ENCODE measurements around the gene RFX7.

RFX7 gene

GRCh38 chr15:56088389-56088788 lies 155.3 kb downstream of the RFX7 start:
- Histone ChIP-seq H3K4me1 (ENCODE audit: control insufficient read depth in 1 of 2, insufficient read depth in 1 of 2, low read depth in 1 of 2, low read length in 1 of 2) (peaks cover 7 to 15% of the 10 kb centered on the region in 2 experiments), H3K27ac (no peak overlapping the region), H3K27me3 (no peaks in the 10 kb centered on the region), H3K4me3 (ENCODE audit: low read depth in 1 of 2, low read length in 1 of 2) (no peak overlapping the region), H3K36me3 (no peaks in the 10 kb centered on the region), H3K9me3 (no peaks in the 10 kb centered on the region)
- TF ChIP-seq, protein P1, sequence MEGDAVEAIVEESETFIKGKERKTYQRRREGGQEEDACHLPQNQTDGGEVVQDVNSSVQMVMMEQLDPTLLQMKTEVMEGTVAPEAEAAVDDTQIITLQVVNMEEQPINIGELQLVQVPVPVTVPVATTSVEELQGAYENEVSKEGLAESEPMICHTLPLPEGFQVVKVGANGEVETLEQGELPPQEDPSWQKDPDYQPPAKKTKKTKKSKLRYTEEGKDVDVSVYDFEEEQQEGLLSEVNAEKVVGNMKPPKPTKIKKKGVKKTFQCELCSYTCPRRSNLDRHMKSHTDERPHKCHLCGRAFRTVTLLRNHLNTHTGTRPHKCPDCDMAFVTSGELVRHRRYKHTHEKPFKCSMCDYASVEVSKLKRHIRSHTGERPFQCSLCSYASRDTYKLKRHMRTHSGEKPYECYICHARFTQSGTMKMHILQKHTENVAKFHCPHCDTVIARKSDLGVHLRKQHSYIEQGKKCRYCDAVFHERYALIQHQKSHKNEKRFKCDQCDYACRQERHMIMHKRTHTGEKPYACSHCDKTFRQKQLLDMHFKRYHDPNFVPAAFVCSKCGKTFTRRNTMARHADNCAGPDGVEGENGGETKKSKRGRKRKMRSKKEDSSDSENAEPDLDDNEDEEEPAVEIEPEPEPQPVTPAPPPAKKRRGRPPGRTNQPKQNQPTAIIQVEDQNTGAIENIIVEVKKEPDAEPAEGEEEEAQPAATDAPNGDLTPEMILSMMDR (IDR thresholded peaks at IDR 0.05): no peak

- H3K36me3 ChIP-seq: no peaks in the 10 kb centered on the region
- peak overlapping the region; percentile 38 for H3K27ac ChIP-seq
- H3K9me3 ChIP-seq: no peaks in the 10 kb centered on the region
- H3K4me1 ChIP-seq (ENCODE audit: control insufficient read depth in 1 of 2, insufficient read depth in 1 of 2, low read depth in 1 of 2, low read length in 1 of 2): peaks cover 7 to 15% of the 10 kb centered on the region in 2 experiments
- H3K4me3 ChIP-seq (ENCODE audit: low read depth in 1 of 2, low read length in 1 of 2): no peak overlapping the region
- TF ChIP-seq, protein P1 (IDR thresholded peaks at IDR 0.05): no peak
- H3K27me3 ChIP-seq: no peaks in the 10 kb centered on the region
Measured at GRCh38 chr15:56086566-56086965, 157.1 kb downstream of the RFX7 start.

- Histone ChIP-seq H3K4me1 (ENCODE audit: control insufficient read depth in 1 of 2, insufficient read depth in 1 of 2, low read depth in 1 of 2, low read length in 1 of 2) (peaks cover 7 to 14% of the 10 kb centered on the region in 2 experiments), H3K27ac (no peak overlapping the region), H3K9me3 (no peaks in the 10 kb centered on the region), H3K36me3 (no peaks in the 10 kb centered on the region), H3K27me3 (no peaks in the 10 kb centered on the region), H3K4me3 (ENCODE audit: low read depth in 1 of 2, low read length in 1 of 2) (no peak overlapping the region)
- TF ChIP-seq, protein P1 (IDR thresholded peaks at IDR 0.05): no peak
Measured at GRCh38 chr15:56082263-56082761, 161.4 kb downstream of the RFX7 start.

DNA sequence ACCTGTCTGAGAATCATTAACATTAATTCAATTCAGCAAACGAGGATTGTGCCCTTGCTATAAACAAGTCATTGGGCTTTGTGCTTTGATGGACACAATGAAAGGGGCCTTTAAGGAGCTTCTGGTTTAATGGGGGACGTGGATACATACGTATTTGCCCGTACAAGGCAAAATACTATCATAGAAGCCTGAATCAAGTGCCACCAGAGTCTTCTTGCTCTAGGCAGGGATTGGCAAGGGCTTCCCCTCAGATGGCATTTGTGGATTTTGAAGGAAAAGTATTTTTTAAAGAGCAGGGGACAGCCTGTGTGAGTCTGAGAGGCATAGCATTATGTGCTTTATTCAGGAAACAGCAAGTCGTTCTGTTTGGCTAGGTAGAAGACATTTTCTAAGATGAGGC lies 166.6 kb downstream of the RFX7 start:
- H3K4me1 ChIP-seq (ENCODE audit: control insufficient read depth in 1 of 2, insufficient read depth in 1 of 2, low read depth in 1 of 2, low read length in 1 of 2): no peaks in the 10 kb centered on the region
- TF ChIP-seq, protein P1 (IDR thresholded peaks at IDR 0.05): no peak
- no peak overlapping the region for H3K27ac ChIP-seq
- no peak overlapping the region for H3K4me3 ChIP-seq (ENCODE audit: low read depth in 1 of 2, low read length in 1 of 2)
- no peaks in the 10 kb centered on the region for H3K9me3 ChIP-seq
- no peaks in the 10 kb centered on the region for H3K36me3 ChIP-seq
- H3K27me3 ChIP-seq: no peaks in the 10 kb centered on the region

- no peak overlapping the region for H3K27ac ChIP-seq
- no peaks in the 10 kb centered on the region for H3K36me3 ChIP-seq
- H3K4me1 ChIP-seq (ENCODE audit: control insufficient read depth in 1 of 2, insufficient read depth in 1 of 2, low read depth in 1 of 2, low read length in 1 of 2): no peaks in the 10 kb centered on the region
- no peak overlapping the region for H3K4me3 ChIP-seq (ENCODE audit: low read depth in 1 of 2, low read length in 1 of 2)
- H3K9me3 ChIP-seq: no peaks in the 10 kb centered on the region
- TF ChIP-seq, protein P1 (IDR thresholded peaks at IDR 0.05): no peak
- H3K27me3 ChIP-seq: no peaks in the 10 kb centered on the region
Measured at GRCh38 chr15:56076640-56077039, 167.0 kb downstream of the RFX7 start.
